HepG2 (cell line): Measurements from ENCODE around the gene LGI2. TPM values are rescaled to one million over a fixed set of nuclear protein-coding genes. Genes with fewer than 3 reads are reported as not detected.
A peak's percentile ranks its signal among the peaks of the same experiment; 100 is the strongest.

Source experiments
- ATF1 ChIP-seq: IDR thresholded peaks from 2 replicates; pipeline ENCODE4 v1.6.1; 2016; ENCODE audit warnings: mild to moderate bottlenecking, control low read depth
- GATAD2A ChIP-seq: IDR thresholded peaks from 2 replicates; pipeline ENCODE4 v1.6.1; 2016
- KDM2A ChIP-seq: sonication (generic); formaldehyde crosslinking; IDR thresholded peaks from 2 replicates; pipeline ENCODE4 v1.4.0; 2020; ENCODE audit warnings: low read depth, missing genetic modification reagents, borderline replicate concordance
- MTF1 ChIP-seq: sonication (generic); formaldehyde crosslinking; IDR thresholded peaks from 2 replicates; pipeline ENCODE4 v1.5.0; 2020; ENCODE audit warnings: missing genetic modification reagents
- MYC ChIP-seq: sonication (generic); formaldehyde crosslinking; IDR thresholded peaks from 2 replicates; pipeline ENCODE4 v1.9.0; 2021; ENCODE audit warnings: missing genetic modification reagents, borderline replicate concordance
- NFE2L1 ChIP-seq: sonication (generic); formaldehyde crosslinking; IDR thresholded peaks from 2 replicates; pipeline ENCODE4 v1.4.0; 2020; ENCODE audit warnings: missing genetic modification reagents, mild to moderate bottlenecking, borderline replicate concordance
- POGZ ChIP-seq: sonication (generic); formaldehyde crosslinking; IDR thresholded peaks from 2 replicates; pipeline ENCODE4 v1.4.0; 2020; ENCODE audit warnings: mild to moderate bottlenecking, missing genetic modification reagents
- SAP130 ChIP-seq: IDR thresholded peaks from 2 replicates; pipeline ENCODE4 v1.6.1; 2016; ENCODE audit warnings: low read depth
- TBX3 ChIP-seq: fragments of 450-650 bp; IDR thresholded peaks from 2 replicates; pipeline ENCODE4 v1.6.1; 2017; ENCODE audit warnings: antibody characterized with exemption, mild to moderate bottlenecking, inconsistent platforms, borderline replicate concordance
- ZNF101 ChIP-seq: sonication (generic); formaldehyde crosslinking; IDR thresholded peaks from 2 replicates; pipeline ENCODE4 v1.4.0; 2020; ENCODE audit warnings: mild to moderate bottlenecking, low read depth, missing genetic modification reagents, borderline replicate concordance
- ZNF33B ChIP-seq: sonication (generic); formaldehyde crosslinking; IDR thresholded peaks from 2 replicates; pipeline ENCODE4 v1.5.1; 2020; ENCODE audit warnings: mild to moderate bottlenecking, missing genetic modification reagents
- ZNF558 ChIP-seq: sonication (generic); formaldehyde crosslinking; IDR thresholded peaks from 2 replicates; pipeline ENCODE4 v1.9.0; 2022; ENCODE audit warnings: mild to moderate bottlenecking, missing genetic modification reagents, borderline replicate concordance
- ZNF644 ChIP-seq: IDR thresholded peaks from 2 replicates; pipeline ENCODE4 v1.6.1; 2016; ENCODE audit warnings: low read depth
- polyA plus RNA-seq, 8 experiments: library from polyadenylated mRNA; depleted of rRNA in 3 of 8; stranded (reverse) in 7 of 8; unstranded in 1 of 8; fragments of >200 nt; fragmentation: Illumina TruSeq in 4 of 8; extraction: Trizol in 4 of 8; gene quantifications; 2 replicates each; pipeline versions ENCODE4 v1.2.1 to v1.2.3, GENCODE V29; 2011 to 2016; ENCODE audit warnings: low read depth in 4 of 8, missing spikeins in 1 of 8, mixed read lengths in 1 of 8; ENCODE audit not compliant: insufficient read depth in 1 of 8
- total RNA-seq, 5 experiments: library from RNA; depleted of rRNA; stranded (reverse); fragments of >200 nt; fragmentation: Illumina TruSeq; extraction: Trizol; gene quantifications; 2 replicates each; pipeline ENCODE4 v1.2.3, GENCODE V29; 2016; ENCODE audit warnings: low read depth in 1 of 5
- TF ChIP-seq, protein P1 (sequence below): sonication (generic); formaldehyde crosslinking; IDR thresholded peaks from 2 replicates; pipeline ENCODE4 v1.5.0; 2020; ENCODE audit warnings: mild to moderate bottlenecking, missing genetic modification reagents
- TF ChIP-seq, protein P2 (sequence below): sonication (generic); formaldehyde crosslinking; IDR thresholded peaks from 2 replicates; pipeline ENCODE4 v1.5.1; 2020; ENCODE audit warnings: mild to moderate bottlenecking, missing genetic modification reagents, moderate library complexity
- TF ChIP-seq, protein P3 (sequence below): fragments of 450-650 bp; IDR thresholded peaks from 2 replicates; pipeline ENCODE4 v1.6.1; 2016
- TF ChIP-seq, protein P4 (sequence below): sonication (generic); formaldehyde crosslinking; IDR thresholded peaks from 2 replicates; pipeline ENCODE4 v1.4.0; 2020; ENCODE audit warnings: missing genetic modification reagents
- TF ChIP-seq, protein P5 (sequence below): IDR thresholded peaks from 2 replicates; pipeline ENCODE4 v1.6.1; 2016; ENCODE audit warnings: control low read depth

The LGI2 gene
- total and polyA plus RNA-seq, 2 of the 13 experiments (the other 11 are each of a cell fraction or from before 2014, with no cell fraction given) = not detected

DNA sequence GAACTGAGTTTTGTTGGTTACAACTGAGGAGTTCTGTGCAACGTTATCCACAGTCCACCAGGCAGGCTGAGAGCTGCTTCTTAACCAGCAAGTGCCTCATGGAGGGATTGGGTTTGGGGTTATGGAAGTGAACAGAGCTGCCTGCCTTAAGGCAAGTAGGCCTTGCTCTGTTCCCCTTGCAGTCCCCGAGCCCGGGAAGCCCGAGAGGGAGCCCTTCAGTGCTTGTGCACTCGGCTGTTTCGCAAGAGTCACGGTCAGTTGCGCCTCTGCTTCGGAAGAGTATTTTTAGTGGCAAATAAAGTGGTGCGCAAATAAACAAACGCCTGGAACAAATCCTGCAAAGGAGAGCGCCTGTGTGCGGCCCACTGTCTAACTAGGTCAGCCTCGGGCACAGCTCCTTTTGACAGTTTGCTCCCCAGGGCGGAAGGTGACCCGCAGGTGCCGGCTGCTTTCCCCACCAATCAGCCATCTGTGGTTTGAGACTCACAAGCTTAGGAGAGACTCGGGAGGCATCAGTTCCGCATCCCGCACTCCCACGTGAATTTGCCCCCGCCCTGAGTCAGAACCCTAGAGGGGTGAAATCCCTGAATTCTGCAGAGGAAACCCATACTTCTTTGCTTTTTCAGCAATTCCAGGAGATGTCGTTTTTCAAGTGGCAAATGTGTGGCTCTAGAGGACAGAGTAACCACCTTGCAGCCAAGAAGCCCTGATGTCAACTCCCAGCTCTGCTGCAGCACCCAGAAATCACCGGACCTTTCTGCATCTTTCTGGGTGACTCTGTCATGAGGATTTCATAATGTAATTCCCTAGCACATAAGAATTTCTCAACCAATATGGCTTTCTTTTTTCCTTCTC, 56.8 kb downstream of the LGI2 start (continued):
- TF ChIP-seq KDM2A (CRISPR knock-in tag) (peak; percentile 11; the same call in 1 of the 2 replicates), ATF1 (CRISPR knock-in tag) (no peak), ZNF33B (CRISPR knock-in tag) (0 out of 2 replicates have a peak, but pooled peaks have one; percentile 44), ZNF644 (CRISPR knock-in tag) (0 out of 2 replicates have a peak, but pooled peaks have one; percentile 30), MTF1 (no peak), ZNF101 (CRISPR knock-in tag) (no peak), SAP130 (CRISPR knock-in tag) (peak; percentile 23; the same call in 1 of the 2 replicates), ZNF558 (CRISPR knock-in tag) (no peak), NFE2L1 (CRISPR knock-in tag) (no peak), TBX3 (no peak), POGZ (CRISPR knock-in tag) (0 out of 2 replicates have a peak, but pooled peaks have one; percentile 15), GATAD2A (CRISPR knock-in tag) (peak; percentile 65), MYC (CRISPR knock-in tag) (peak; percentile 20; the same call in 1 of the 2 replicates)
- TF ChIP-seq, protein P1, sequence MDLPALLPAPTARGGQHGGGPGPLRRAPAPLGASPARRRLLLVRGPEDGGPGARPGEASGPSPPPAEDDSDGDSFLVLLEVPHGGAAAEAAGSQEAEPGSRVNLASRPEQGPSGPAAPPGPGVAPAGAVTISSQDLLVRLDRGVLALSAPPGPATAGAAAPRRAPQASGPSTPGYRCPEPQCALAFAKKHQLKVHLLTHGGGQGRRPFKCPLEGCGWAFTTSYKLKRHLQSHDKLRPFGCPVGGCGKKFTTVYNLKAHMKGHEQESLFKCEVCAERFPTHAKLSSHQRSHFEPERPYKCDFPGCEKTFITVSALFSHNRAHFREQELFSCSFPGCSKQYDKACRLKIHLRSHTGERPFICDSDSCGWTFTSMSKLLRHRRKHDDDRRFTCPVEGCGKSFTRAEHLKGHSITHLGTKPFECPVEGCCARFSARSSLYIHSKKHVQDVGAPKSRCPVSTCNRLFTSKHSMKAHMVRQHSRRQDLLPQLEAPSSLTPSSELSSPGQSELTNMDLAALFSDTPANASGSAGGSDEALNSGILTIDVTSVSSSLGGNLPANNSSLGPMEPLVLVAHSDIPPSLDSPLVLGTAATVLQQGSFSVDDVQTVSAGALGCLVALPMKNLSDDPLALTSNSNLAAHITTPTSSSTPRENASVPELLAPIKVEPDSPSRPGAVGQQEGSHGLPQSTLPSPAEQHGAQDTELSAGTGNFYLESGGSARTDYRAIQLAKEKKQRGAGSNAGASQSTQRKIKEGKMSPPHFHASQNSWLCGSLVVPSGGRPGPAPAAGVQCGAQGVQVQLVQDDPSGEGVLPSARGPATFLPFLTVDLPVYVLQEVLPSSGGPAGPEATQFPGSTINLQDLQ (CRISPR knock-in tag) = no peak
- TF ChIP-seq, protein P2, sequence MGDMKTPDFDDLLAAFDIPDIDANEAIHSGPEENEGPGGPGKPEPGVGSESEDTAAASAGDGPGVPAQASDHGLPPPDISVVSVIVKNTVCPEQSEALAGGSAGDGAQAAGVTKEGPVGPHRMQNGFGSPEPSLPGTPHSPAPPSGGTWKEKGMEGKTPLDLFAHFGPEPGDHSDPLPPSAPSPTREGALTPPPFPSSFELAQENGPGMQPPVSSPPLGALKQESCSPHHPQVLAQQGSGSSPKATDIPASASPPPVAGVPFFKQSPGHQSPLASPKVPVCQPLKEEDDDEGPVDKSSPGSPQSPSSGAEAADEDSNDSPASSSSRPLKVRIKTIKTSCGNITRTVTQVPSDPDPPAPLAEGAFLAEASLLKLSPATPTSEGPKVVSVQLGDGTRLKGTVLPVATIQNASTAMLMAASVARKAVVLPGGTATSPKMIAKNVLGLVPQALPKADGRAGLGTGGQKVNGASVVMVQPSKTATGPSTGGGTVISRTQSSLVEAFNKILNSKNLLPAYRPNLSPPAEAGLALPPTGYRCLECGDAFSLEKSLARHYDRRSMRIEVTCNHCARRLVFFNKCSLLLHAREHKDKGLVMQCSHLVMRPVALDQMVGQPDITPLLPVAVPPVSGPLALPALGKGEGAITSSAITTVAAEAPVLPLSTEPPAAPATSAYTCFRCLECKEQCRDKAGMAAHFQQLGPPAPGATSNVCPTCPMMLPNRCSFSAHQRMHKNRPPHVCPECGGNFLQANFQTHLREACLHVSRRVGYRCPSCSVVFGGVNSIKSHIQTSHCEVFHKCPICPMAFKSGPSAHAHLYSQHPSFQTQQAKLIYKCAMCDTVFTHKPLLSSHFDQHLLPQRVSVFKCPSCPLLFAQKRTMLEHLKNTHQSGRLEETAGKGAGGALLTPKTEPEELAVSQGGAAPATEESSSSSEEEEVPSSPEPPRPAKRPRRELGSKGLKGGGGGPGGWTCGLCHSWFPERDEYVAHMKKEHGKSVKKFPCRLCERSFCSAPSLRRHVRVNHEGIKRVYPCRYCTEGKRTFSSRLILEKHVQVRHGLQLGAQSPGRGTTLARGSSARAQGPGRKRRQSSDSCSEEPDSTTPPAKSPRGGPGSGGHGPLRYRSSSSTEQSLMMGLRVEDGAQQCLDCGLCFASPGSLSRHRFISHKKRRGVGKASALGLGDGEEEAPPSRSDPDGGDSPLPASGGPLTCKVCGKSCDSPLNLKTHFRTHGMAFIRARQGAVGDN (CRISPR knock-in tag) = peak; percentile 47
- TF ChIP-seq, protein P3, sequence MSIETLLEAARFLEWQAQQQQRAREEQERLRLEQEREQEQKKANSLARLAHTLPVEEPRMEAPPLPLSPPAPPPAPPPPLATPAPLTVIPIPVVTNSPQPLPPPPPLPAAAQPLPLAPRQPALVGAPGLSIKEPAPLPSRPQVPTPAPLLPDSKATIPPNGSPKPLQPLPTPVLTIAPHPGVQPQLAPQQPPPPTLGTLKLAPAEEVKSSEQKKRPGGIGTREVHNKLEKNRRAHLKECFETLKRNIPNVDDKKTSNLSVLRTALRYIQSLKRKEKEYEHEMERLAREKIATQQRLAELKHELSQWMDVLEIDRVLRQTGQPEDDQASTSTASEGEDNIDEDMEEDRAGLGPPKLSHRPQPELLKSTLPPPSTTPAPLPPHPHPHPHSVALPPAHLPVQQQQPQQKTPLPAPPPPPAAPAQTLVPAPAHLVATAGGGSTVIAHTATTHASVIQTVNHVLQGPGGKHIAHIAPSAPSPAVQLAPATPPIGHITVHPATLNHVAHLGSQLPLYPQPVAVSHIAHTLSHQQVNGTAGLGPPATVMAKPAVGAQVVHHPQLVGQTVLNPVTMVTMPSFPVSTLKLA = no peak
- TF ChIP-seq, protein P4, sequence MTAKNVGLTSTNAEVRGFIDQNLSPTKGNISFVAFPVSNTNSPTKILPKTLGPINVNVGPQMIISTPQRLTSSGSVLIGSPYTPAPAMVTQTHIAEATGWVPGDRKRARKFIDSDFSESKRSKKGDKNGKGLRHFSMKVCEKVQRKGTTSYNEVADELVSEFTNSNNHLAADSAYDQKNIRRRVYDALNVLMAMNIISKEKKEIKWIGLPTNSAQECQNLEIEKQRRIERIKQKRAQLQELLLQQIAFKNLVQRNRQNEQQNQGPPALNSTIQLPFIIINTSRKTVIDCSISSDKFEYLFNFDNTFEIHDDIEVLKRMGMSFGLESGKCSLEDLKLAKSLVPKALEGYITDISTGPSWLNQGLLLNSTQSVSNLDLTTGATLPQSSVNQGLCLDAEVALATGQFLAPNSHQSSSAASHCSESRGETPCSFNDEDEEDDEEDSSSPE (CRISPR knock-in tag) = peak; percentile 44; the same call in 1 of the 2 replicates
- TF ChIP-seq, protein P5, sequence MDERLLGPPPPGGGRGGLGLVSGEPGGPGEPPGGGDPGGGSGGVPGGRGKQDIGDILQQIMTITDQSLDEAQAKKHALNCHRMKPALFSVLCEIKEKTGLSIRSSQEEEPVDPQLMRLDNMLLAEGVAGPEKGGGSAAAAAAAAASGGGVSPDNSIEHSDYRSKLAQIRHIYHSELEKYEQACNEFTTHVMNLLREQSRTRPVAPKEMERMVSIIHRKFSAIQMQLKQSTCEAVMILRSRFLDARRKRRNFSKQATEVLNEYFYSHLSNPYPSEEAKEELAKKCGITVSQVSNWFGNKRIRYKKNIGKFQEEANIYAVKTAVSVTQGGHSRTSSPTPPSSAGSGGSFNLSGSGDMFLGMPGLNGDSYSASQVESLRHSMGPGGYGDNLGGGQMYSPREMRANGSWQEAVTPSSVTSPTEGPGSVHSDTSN (CRISPR knock-in tag) = no peak
